HUES64 (cell line): ENCODE results near the gene EMSY.

Experiments
- H3K27ac ChIP-seq: 2 replicates; pipeline ENCODE4 v1.7.0; 2013; ENCODE audit warnings: low read depth, low read length, inconsistent platforms
- H3K27me3 ChIP-seq: 2 replicates; pipeline ENCODE4 v1.6.1; 2013; ENCODE audit warnings: mild to moderate bottlenecking, low read length; ENCODE audit not compliant: insufficient read depth
- H3K36me3 ChIP-seq: 2 replicates; pipeline ENCODE4 v1.6.1; 2013; ENCODE audit warnings: mild to moderate bottlenecking, low read length; ENCODE audit not compliant: insufficient read depth
- H3K4me1 ChIP-seq: 2 replicates; pipeline ENCODE4 v1.6.1; 2013; ENCODE audit warnings: mild to moderate bottlenecking, low read length, moderate library complexity; ENCODE audit not compliant: insufficient read depth
- H3K4me3 ChIP-seq: 2 replicates; pipeline ENCODE4 v1.5.1; 2013; ENCODE audit warnings: mild to moderate bottlenecking, low read length, moderate library complexity
- H3K9ac ChIP-seq: 2 replicates; pipeline ENCODE4 v1.6.1; 2013; ENCODE audit warnings: mild to moderate bottlenecking, low read depth, low read length
- H3K9me3 ChIP-seq: 2 replicates; pipeline ENCODE4 v1.6.1; 2013; ENCODE audit warnings: low read depth, low read length; ENCODE audit not compliant: insufficient read depth
- WGBS: fragments of 150-250, 120-280 bp; methylation state at CpG from one replicate; pipeline ENCODE4 v1.1.7; 2013; ENCODE audit warnings: missing lambda C conversion rate; 5-methylcytosine and 5-hydroxymethylcytosine counted together

The EMSY gene

DNA sequence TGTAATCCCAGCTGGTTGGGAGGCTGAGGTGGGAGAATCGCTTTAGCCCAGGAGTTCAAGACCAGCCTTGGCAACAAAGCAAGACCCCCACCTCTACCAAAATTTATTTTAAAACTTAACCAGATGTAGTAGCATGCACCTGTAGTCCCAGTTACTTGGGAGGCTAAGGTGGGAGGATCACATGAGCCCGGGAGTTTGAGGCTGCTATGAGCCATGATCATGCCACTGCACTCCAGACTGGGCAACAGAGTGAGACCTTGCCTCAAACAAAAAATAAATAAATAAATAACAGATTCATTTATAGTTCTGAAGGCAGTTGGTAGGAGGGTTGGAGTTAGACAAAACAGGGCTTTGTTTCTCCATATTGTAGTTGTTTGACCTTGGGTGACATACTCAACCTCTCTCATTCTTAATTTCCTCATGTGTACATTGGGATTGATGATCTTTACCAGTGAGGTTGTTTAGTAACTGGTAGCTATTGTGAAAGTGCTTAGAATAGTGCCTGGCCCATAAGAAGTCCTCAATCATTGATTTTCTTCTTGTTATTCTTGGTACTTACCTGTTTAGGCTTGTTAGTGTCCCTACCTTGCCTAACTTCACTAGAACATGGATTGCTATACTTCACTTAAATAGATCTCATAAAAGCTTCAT lies 79.1 kb downstream of the EMSY start:
- Histone ChIP-seq H3K4me1 (no peaks in the 10 kb centered on the region), H3K9ac (no peak overlapping the region), H3K4me3 (no peak overlapping the region), H3K36me3 (peaks cover 77% of the 10 kb centered on the region), H3K27me3 (no peaks in the 10 kb centered on the region), H3K27ac (no peak overlapping the region), H3K9me3 (no peaks in the 10 kb centered on the region)
- 100% methylated on average over 1 of the region's 2 CpGs for WGBS

DNA sequence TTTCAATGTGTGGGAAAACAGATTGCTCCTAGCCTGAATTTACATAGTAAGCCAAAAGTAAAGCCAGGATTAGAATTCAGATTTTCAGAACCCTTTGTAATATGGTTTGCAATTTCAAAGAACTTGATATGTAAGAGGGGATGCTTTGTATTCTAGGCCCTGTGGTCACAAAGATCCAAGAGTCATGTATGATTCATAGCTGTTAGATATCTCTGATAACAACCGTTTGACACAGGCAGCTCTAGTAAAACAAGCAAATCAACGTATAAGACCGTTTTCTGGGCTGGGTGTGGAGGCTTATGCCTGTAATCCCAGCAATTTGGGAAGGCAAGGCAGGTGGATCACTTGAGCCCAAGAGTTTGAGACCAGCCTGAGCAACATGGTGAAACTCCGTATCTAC lies 79.6 kb downstream of the EMSY start:
- no peaks in the 10 kb centered on the region for H3K4me1 ChIP-seq
- H3K9me3 ChIP-seq = no peaks in the 10 kb centered on the region
- no peaks in the 10 kb centered on the region for H3K27me3 ChIP-seq
- H3K9ac ChIP-seq = no peak overlapping the region
- 95% methylated on average over 4 of the region's 4 CpGs for WGBS
- H3K4me3 ChIP-seq = no peak overlapping the region
- H3K27ac ChIP-seq = no peak overlapping the region
- H3K36me3 ChIP-seq = peaks cover 78% of the 10 kb centered on the region

DNA sequence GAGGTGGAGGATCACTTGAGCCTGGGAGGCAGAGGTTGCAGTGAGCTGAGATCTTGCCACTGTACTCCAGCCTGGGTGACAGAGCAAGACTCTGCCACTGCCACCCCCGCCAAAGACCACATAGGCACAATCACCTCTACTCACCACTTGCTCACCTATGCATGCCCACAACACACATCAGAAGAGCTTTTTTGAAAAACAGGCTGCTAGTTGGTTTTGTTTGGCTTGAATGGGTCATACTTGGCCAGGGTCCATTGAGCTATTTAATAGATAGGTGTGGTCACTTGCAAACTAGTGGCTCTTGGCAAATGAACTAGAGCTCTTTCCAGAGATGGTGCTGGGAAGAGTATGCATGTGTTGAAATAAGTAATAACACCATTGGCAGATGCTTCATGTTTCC lies 80.1 kb downstream of the EMSY start:
- no peak overlapping the region for H3K27ac ChIP-seq
- H3K9me3 ChIP-seq = no peaks in the 10 kb centered on the region
- H3K4me3 ChIP-seq = no peak overlapping the region
- H3K27me3 ChIP-seq = no peaks in the 10 kb centered on the region
- WGBS = 100% methylated on average over 1 of the region's 1 CpG
- H3K4me1 ChIP-seq = no peaks in the 10 kb centered on the region
- H3K9ac ChIP-seq = no peak overlapping the region
- H3K36me3 ChIP-seq = peaks cover 79% of the 10 kb centered on the region

DNA sequence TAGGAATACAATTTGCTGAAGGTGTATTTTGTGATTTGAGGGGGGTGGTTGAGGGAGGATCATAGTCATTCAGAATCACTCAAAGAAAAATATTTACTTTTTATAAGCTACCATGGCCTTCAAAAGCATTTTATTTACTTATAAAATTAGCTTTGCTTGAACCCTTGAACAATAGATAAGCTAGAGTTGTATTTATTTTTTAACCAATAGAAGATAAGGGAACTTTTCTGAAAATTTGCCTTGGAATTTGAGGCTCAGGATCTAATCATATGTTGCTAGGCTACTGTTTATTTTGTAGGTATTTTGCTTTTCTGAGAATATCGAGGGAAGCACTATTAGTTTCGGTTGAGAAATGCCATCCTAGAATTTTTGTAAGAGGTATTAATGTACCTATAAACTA lies 82.1 kb downstream of the EMSY start:
- WGBS = 67% methylated on average over 2 of the region's 2 CpGs
- peaks cover 89% of the 10 kb centered on the region for H3K36me3 ChIP-seq
- no peak overlapping the region for H3K4me3 ChIP-seq
- no peaks in the 10 kb centered on the region for H3K27me3 ChIP-seq
- no peaks in the 10 kb centered on the region for H3K9me3 ChIP-seq
- H3K4me1 ChIP-seq = no peaks in the 10 kb centered on the region
- no peak overlapping the region for H3K27ac ChIP-seq
- no peak overlapping the region for H3K9ac ChIP-seq

DNA sequence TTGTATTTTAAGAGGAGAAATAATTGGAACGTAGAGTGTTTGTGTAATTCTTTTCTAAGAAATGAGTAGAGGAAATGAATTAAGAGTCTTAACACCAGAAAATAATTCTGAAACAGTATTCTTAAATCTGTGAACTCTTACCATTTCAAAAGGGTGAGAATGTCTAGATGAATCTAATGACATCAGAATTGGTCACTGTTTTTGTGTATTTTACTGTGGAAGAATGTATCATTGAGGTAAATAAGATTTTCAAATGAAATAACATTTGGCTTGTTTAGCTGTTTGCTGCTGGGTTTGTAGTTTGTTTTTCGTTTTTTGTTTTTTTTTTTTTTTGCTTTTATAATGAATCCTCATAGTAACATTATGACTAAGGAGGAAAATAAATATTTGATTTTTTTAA lies 97.6 kb downstream of the EMSY start:
- no peaks in the 10 kb centered on the region for H3K27me3 ChIP-seq
- H3K9me3 ChIP-seq = no peaks in the 10 kb centered on the region
- no peaks in the 10 kb centered on the region for H3K4me1 ChIP-seq
- H3K36me3 ChIP-seq = peaks cover 96% of the 10 kb centered on the region
- H3K4me3 ChIP-seq = no peak overlapping the region
- no peak overlapping the region for H3K9ac ChIP-seq
- 100% methylated on average over 2 of the region's 2 CpGs for WGBS
- no peak overlapping the region for H3K27ac ChIP-seq

DNA sequence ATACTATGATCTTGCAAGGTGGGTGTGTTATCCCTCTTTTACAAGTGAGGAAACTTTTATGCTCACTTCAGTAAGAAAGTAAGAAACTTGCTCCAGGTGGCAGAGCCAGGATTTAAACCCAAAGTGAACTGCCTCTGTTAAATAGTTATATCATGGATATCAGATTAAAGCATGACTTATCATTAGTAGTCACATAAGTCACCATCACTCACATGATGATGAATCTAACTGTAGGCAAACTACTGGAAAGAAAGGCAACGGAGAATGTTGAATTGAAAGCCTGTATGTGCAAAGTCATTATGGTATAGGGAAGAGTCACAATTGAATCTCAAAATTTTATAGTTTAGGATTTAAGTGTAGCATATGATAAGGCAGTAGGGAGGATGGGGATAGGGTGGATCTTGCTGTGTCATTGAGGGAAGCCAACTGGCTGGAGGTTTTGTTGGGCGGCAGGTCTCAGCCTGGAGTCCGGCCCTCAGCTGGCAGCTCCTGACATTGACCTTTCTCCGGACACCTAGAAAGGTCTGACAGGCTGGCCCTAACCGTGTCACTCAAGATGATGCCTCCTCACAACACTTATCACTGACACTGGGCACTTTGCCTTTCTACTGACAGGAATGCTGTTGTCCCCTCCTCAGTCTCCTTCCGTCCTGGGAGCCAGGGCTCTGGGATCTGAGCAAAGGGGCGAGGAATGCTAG lies 98.3 kb downstream of the EMSY start:
- Histone ChIP-seq H3K4me1 (no peaks in the 10 kb centered on the region), H3K27me3 (no peaks in the 10 kb centered on the region), H3K4me3 (no peak overlapping the region), H3K9ac (no peak overlapping the region), H3K36me3 (peaks cover 96% of the 10 kb centered on the region), H3K9me3 (no peaks in the 10 kb centered on the region), H3K27ac (no peak overlapping the region)
- WGBS = 97% methylated on average over 7 of the region's 7 CpGs

DNA sequence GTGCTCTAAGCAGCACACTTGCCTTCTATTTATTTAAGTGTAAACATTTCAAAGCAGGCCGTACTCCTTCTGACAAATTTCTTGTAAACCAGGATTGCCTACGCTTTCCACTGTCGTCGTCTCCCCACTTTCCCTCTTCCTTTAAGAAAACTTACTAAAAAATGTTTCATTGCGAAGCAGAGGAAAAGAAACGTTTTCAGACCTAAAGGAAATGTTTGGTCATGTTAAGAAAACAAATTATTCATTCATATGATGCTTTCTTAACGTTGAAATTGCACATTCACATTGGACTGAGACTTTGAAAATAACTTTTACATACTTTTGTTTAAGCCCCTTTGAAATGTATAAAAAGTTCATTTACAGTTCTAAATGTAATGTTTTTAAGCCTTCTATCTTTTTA lies 106.0 kb downstream of the EMSY start:
- Histone ChIP-seq H3K27me3 (no peaks in the 10 kb centered on the region), H3K9ac (no peak overlapping the region), H3K36me3 (peaks cover 66% of the 10 kb centered on the region), H3K27ac (no peak overlapping the region), H3K9me3 (peaks cover 14% of the 10 kb centered on the region), H3K4me3 (no peak overlapping the region), H3K4me1 (0 out of 2 replicates have a peak, but pooled peaks cover 9% of the 10 kb centered on the region)
- WGBS = 89% methylated on average over 6 of the region's 7 CpGs

DNA sequence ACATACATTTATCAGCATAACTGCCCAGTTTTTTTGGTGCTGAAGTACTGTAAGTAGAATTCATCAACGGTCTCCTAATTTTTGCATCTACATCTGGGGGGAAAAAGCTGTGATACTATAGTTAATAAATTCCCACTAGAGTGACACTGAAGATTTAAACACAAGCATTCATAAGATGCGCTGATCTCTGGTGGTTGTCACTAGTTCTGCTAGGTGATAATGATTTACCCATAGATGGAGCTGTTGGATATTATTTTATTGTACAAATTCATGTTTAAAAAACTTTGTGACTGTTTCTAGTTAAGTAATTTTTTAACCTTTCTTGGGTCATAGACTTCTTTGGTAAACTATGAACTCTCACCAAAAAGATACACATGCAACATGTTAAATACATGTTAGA lies 106.6 kb downstream of the EMSY start:
- Histone ChIP-seq H3K27ac (no peak overlapping the region), H3K4me1 (0 out of 2 replicates have a peak, but pooled peaks cover 9% of the 10 kb centered on the region), H3K27me3 (no peaks in the 10 kb centered on the region), H3K4me3 (no peak overlapping the region), H3K36me3 (peaks cover 59% of the 10 kb centered on the region), H3K9me3 (peaks cover 14% of the 10 kb centered on the region), H3K9ac (no peak overlapping the region)
- WGBS = 100% methylated on average over 1 of the region's 2 CpGs

DNA sequence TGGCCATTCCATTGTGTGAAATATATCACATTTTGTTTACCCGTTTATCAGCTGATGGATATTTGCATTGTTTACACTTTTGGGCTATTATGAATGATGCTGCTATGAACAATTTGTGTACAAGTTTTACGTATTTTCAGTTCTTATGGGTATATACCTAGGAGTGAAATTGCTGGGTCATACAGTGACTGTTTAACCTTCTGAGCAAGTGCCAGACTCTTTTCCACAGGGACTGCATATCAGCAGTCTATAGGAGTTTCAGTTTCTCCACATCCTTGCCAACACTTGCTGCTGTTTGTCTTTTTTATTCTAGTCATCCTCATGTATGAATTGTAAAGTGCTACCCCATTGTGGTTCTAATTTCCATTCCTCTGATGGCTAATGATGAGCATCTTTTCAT lies 108.2 kb downstream of the EMSY start:
- Histone ChIP-seq H3K4me3 (no peak overlapping the region), H3K9me3 (peaks cover 14% of the 10 kb centered on the region), H3K27ac (no peak overlapping the region), H3K4me1 (0 out of 2 replicates have a peak, but pooled peaks cover 9% of the 10 kb centered on the region), H3K36me3 (peaks cover 43% of the 10 kb centered on the region), H3K27me3 (no peaks in the 10 kb centered on the region), H3K9ac (no peak overlapping the region)
- 93% methylated on average over 2 of the region's 2 CpGs for WGBS

DNA sequence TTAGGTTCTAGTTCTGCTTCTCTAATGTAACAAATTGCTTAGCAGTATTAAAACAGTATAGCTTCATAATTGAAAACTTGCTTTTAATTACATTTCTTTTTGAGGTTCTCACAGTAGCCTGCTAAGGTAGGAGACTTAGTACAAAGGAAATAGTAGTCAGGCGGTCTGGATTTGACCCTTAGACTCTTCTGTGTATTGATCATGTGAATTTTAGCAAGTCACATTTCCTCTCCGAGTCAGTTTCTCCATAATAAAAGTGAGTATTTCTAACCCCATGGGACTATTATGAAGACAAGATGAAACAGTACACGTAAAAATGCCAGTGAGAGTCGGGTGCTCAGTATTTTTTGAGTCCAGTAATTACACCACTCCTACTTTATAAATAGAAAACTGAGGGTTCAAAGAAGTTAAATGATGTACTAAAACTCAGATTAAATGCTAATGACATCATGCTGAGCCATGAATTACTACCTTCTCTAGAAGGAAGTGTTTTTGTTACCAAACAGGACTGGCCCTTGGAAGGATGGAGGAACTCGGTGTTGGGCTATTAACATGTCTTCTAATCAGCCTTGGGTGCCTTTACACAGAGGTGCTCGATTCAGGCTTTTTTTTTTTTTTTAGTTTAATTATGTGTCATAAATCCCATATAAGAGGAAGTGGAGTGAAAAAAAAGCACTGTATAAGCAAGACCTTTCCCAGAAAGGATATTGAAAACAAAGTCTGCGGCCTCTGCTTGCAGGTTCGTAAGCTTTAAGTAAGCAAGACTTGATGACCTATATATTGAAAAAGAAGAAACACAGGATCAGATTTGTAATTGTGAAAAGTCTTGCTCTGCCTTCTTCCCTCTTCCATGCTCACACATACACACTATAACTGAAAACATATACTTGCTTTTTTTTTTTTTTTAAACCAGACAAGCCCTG lies 109.0 kb downstream of the EMSY start:
- no peaks in the 10 kb centered on the region for H3K27me3 ChIP-seq

DNA sequence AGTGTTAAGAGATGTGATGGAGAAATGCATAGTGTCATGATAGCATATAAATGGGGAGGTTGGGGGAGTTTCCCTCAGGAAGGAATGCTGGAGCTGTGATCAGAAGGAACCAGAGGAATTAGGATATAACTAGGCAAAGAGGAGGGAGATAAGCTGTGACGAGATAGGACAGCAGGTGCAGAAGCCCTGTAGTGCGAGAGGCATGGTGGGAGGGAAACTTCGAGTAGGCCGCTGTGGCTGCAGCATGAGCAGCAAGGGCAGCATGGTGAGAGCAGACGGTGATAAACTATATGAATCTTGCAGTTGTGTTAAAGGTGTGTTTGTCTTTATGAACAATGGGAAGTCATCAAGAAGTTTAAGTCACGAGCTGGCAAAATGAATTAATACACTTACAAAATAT lies 109.9 kb downstream of the EMSY start:
- Histone ChIP-seq H3K27ac (no peak overlapping the region), H3K27me3 (no peaks in the 10 kb centered on the region), H3K9ac (no peak overlapping the region), H3K4me1 (peaks cover 9% of the 10 kb centered on the region; the same call in 1 of the 2 replicates), H3K4me3 (no peak overlapping the region), H3K9me3 (peaks cover 14% of the 10 kb centered on the region), H3K36me3 (peaks cover 29% of the 10 kb centered on the region)
- WGBS = 69% methylated on average over 5 of the region's 6 CpGs

More for the DNA sequence above, 109.0 kb downstream of the EMSY start:
- 0 out of 2 replicates have a peak, but pooled peaks cover 9% of the 10 kb centered on the region for H3K4me1 ChIP-seq
- peaks cover 35% of the 10 kb centered on the region for H3K36me3 ChIP-seq
- H3K27ac ChIP-seq = no peak overlapping the region
- H3K9me3 ChIP-seq = peaks cover 14% of the 10 kb centered on the region
- 78% methylated on average over 7 of the region's 8 CpGs for WGBS
- H3K9ac ChIP-seq = no peak overlapping the region
- H3K4me3 ChIP-seq = no peak overlapping the region
